Stimulated activated CD4-positive, alpha-beta T cell treated with anti-CD3 and anti-CD28 coated beads, TNF-alpha, amount 100 ng/mL, for 24 hours (primary cell): ENCODE results near the gene SPOUT1.
"Not testable (repeated sequence)": the region's sequence is repeated elsewhere in the genome, so short reads cannot be mapped to it uniquely, and the experiment has no call there.

Experiments
- DNase-seq, 3 experiments: peaks; one replicate each; pipeline ENCODE4 v3.0.0-alpha.2; 2020; ENCODE audit warnings: low read depth in 3 of 3

The SPOUT1 gene

GRCh38 chr9:128809831-128810230, 19.8 kb downstream of the SPOUT1 start:
- no peak for DNase-seq

- DNase-seq: no peak
These were observed 20.5 kb downstream of the SPOUT1 start for GRCh38 chr9:128809036-128809599.

- no peak for DNase-seq
These were observed 21.1 kb downstream of the SPOUT1 start for GRCh38 chr9:128808543-128808942.

- no peak for DNase-seq
These were observed 21.8 kb downstream of the SPOUT1 start for GRCh38 chr9:128807827-128808226.

GRCh38 chr9:128805661-128806060, 23.9 kb downstream of the SPOUT1 start:
- DNase-seq: no peak

GRCh38 chr9:128802482-128802881, 27.1 kb downstream of the SPOUT1 start:
- no peak for DNase-seq

- no peak for DNase-seq
These were observed 29.5 kb downstream of the SPOUT1 start for GRCh38 chr9:128800061-128800460.

GRCh38 chr9:128798896-128799295, 30.7 kb downstream of the SPOUT1 start:
- no peak for DNase-seq

GRCh38 chr9:128794961-128795360, 34.6 kb downstream of the SPOUT1 start:
- DNase-seq: not testable (repeated sequence)

GRCh38 chr9:128792978-128793686, 36.5 kb downstream of the SPOUT1 start:
- no peak for DNase-seq

- no peak for DNase-seq
These were observed 37.5 kb downstream of the SPOUT1 start for GRCh38 chr9:128792134-128792533.

GRCh38 chr9:128790536-128790935, 39.1 kb downstream of the SPOUT1 start:
- no peak for DNase-seq

GRCh38 chr9:128788445-128788844, 41.1 kb downstream of the SPOUT1 start:
- no peak for DNase-seq

GRCh38 chr9:128787659-128788058, 41.9 kb downstream of the SPOUT1 start:
- DNase-seq: peak in 1 of 3 experiments; percentile 26

GRCh38 chr9:128786681-128787601, 42.7 kb downstream of the SPOUT1 start, which contains the start of gene TBC1D13:
Gene TBC1D13, plus strand, starts transcription at chr9:128787253. Its CDS starts 101 bp downstream, at chr9:128787354.
- peak; percentile 79 to 90 (median 87) for DNase-seq

GRCh38 chr9:128785427-128785826, 44.2 kb downstream of the SPOUT1 start:
- no peak for DNase-seq

- no peak for DNase-seq
These were observed 46.9 kb downstream of the SPOUT1 start for GRCh38 chr9:128782669-128783068.

- DNase-seq: no peak
These were observed 48.2 kb downstream of the SPOUT1 start for GRCh38 chr9:128781187-128782070.

- DNase-seq: not testable (repeated sequence)
These were observed 49.5 kb downstream of the SPOUT1 start for GRCh38 chr9:128780093-128780492.

- DNase-seq: no peak
These were observed 54.8 kb downstream of the SPOUT1 start for GRCh38 chr9:128774804-128775203.

- DNase-seq: no peak
These were observed 56.5 kb downstream of the SPOUT1 start for GRCh38 chr9:128773049-128773448.
